Panc1 (cell line): ENCODE measurements around the gene SLC7A7. TPM values are rescaled to one million over a fixed set of nuclear protein-coding genes. Genes with fewer than 3 reads are reported as not detected.
"Not testable (repeated sequence)": the region's sequence is repeated elsewhere in the genome, so short reads cannot be mapped to it uniquely, and the experiment has no call there.

Source experiments
- ATAC-seq: fragments of 200-7000 bp; cut with Tn5 transposase; 2 replicates; pipeline ENCODE4 v1.9.1; 2020; ENCODE audit warnings: mild to moderate bottlenecking, moderate library complexity
- BruUV-seq: library from RNA; stranded (reverse); fragments of 400-500 nt; replicated peaks from 2 replicates; lab custom pipeline; 2021; lab: Mats Ljungman, UMichigan
- CTCF ChIA-PET: fragments of 300-600 bp; sonication (Branson Sonifier 250); formaldehyde crosslinking; loops from one replicate; lab custom pipeline; 2022; ENCODE audit warnings: antibody characterized with exemption; lab: Charles Lee
- POLR2A ChIA-PET: fragments of 300-600 bp; sonication (Branson Sonifier 250); formaldehyde crosslinking; loops from one replicate; lab custom pipeline; 2022; ENCODE audit warnings: antibody characterized with exemption; lab: Charles Lee
- DNase-seq: peaks from one replicate; pipeline ENCODE4 v3.0.0-alpha.2; 2010; ENCODE audit warnings: low read depth, low spot score
- H3K27ac ChIP-seq: 2 replicates; pipeline ENCODE4 v1.5.1; 2011; ENCODE audit warnings: mild to moderate bottlenecking, low read length, inconsistent platforms
- H3K27me3 ChIP-seq: fragments of 200-500 bp; sonication (Bioruptor generic); 2 replicates; pipeline ENCODE4 v1.6.0; 2014; ENCODE audit warnings: low read length, inconsistent platforms; ENCODE audit not compliant: control insufficient read depth, insufficient read depth
- H3K36me3 ChIP-seq: fragments of 200-500 bp; sonication (Bioruptor generic); 2 replicates; pipeline ENCODE4 v1.5.1; 2014; ENCODE audit warnings: inconsistent platforms, mild to moderate bottlenecking, low read length, moderate library complexity; ENCODE audit not compliant: control insufficient read depth, insufficient read depth
- H3K4me1 ChIP-seq: 2 replicates; pipeline ENCODE4 v1.5.1; 2011; ENCODE audit warnings: inconsistent platforms, mild to moderate bottlenecking, low read length, moderate library complexity; ENCODE audit not compliant: control insufficient read depth, insufficient read depth
- H3K4me3 ChIP-seq, 2 experiments: 2 replicates each; pipeline ENCODE4 v1.5.1; 2011 to 2012; ENCODE audit warnings: low read depth in 2 of 2, low read length in 2 of 2, mild to moderate bottlenecking in 2 of 2, inconsistent platforms in 1 of 2, moderate library complexity in 1 of 2
- H3K9me3 ChIP-seq: fragments of 200-500 bp; sonication (Bioruptor generic); 2 replicates; pipeline ENCODE4 v1.5.1; 2014; ENCODE audit warnings: low read depth, mild to moderate bottlenecking, inconsistent platforms, low read length, moderate library complexity; ENCODE audit not compliant: control insufficient read depth, insufficient read depth
- CTCF ChIP-seq: fragments of 450-650 bp; IDR thresholded peaks from 2 replicates; pipeline ENCODE4 v1.5.1; 2017; ENCODE audit warnings: mild to moderate bottlenecking
- POLR2AphosphoS5 ChIP-seq: IDR thresholded peaks from 2 replicates; pipeline ENCODE4 v1.6.1; 2012; ENCODE audit warnings: mild to moderate bottlenecking, low read depth, low read length, moderate library complexity
- SIN3A ChIP-seq: IDR thresholded peaks from 2 replicates; pipeline ENCODE4 v1.6.1; 2012; ENCODE audit warnings: low read depth, mild to moderate bottlenecking, low read length, moderate library complexity, borderline replicate concordance; ENCODE audit not compliant: insufficient read depth
- TCF7L2 ChIP-seq: IDR thresholded peaks from 2 replicates; pipeline ENCODE4 v1.6.1; 2011; ENCODE audit warnings: mild to moderate bottlenecking, low read depth, low read length, inconsistent platforms
- in situ Hi-C: cut with HindIII; loops from 2 replicates; pipeline ENCODE4 v1.10.0; 2016; ENCODE audit warnings: low sequenced_read_pairs, low pct_unique_long_range_greater_than_20kb
- intact Hi-C: fragments of 100-400 bp; cut with micrococcal nuclease; formaldehyde crosslinking; loops from one replicate; pipeline ENCODE4 v1.10.0; 2022; ENCODE audit not compliant: unreplicated experiment
- total RNA-seq: library from RNA; stranded (reverse); gene quantifications from one replicate; pipeline ENCODE4 v1.2.1, GENCODE V29; 2021; ENCODE audit not compliant: unreplicated experiment
- TF ChIP-seq, protein P1 (sequence below), 2 experiments: IDR thresholded peaks; 2 replicates each; pipeline ENCODE4 v1.6.1; 2011 to 2012; ENCODE audit warnings: low read depth in 2 of 2, control low read depth in 1 of 2, low read length in 1 of 2, mild to moderate bottlenecking in 1 of 2, moderate library complexity in 1 of 2; ENCODE audit not compliant: insufficient read depth in 1 of 2

The SLC7A7 gene
- total RNA-seq, 1 experiment from 2014 or later, result 0.85 TPM

GRCh38 chr14:22861651-22862050, 46.4 kb upstream of the SLC7A7 start:
- Histone ChIP-seq H3K27me3 (no peaks in the 10 kb centered on the region), H3K36me3 (no peaks in the 10 kb centered on the region), H3K9me3 (no peaks in the 10 kb centered on the region), H3K27ac (no peak overlapping the region), H3K4me3 (no peak overlapping the region), H3K4me1 (no peaks in the 10 kb centered on the region)
- no TSS peak for BruUV-seq
- CTCF ChIA-PET, result no interaction called here
- TF ChIP-seq POLR2AphosphoS5 (no peak), TCF7L2 (no peak), CTCF (no peak), SIN3A (no peak)
- TF ChIP-seq, protein P1, sequence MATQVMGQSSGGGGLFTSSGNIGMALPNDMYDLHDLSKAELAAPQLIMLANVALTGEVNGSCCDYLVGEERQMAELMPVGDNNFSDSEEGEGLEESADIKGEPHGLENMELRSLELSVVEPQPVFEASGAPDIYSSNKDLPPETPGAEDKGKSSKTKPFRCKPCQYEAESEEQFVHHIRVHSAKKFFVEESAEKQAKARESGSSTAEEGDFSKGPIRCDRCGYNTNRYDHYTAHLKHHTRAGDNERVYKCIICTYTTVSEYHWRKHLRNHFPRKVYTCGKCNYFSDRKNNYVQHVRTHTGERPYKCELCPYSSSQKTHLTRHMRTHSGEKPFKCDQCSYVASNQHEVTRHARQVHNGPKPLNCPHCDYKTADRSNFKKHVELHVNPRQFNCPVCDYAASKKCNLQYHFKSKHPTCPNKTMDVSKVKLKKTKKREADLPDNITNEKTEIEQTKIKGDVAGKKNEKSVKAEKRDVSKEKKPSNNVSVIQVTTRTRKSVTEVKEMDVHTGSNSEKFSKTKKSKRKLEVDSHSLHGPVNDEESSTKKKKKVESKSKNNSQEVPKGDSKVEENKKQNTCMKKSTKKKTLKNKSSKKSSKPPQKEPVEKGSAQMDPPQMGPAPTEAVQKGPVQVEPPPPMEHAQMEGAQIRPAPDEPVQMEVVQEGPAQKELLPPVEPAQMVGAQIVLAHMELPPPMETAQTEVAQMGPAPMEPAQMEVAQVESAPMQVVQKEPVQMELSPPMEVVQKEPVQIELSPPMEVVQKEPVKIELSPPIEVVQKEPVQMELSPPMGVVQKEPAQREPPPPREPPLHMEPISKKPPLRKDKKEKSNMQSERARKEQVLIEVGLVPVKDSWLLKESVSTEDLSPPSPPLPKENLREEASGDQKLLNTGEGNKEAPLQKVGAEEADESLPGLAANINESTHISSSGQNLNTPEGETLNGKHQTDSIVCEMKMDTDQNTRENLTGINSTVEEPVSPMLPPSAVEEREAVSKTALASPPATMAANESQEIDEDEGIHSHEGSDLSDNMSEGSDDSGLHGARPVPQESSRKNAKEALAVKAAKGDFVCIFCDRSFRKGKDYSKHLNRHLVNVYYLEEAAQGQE (IDR thresholded peaks at IDR 0.05; ENCODE audit: insufficient read depth in 1 of 2, low read depth in 2 of 2, low read length in 1 of 2), result no peak
- POLR2A ChIA-PET, result no interaction called here
- no peak for DNase-seq
- no peak for ATAC-seq
- in situ Hi-C loops (no loop called here), intact Hi-C loops (no loop called here)

- H3K27me3 ChIP-seq, BruUV-seq, H3K36me3 ChIP-seq, H3K4me3 ChIP-seq, H3K9me3 ChIP-seq, H3K27ac ChIP-seq, in situ Hi-C loops, H3K4me1 ChIP-seq, intact Hi-C loops, ATAC-seq, DNase-seq: not testable (repeated sequence)
- POLR2A ChIA-PET, result interaction anchor here (0.6 kb wide), 1 partner anchor 25 kb away, joined by 5 read pairs; no protein-coding TSS in a partner anchor
- CTCF ChIA-PET, result interaction anchor here (0.6 to 1.1 kb wide), 2 partner anchors 59 to 81 kb away, joined by 3 to 6 read pairs; no protein-coding TSS in a partner anchor
Measured at GRCh38 chr14:22860377-22860776, 45.1 kb upstream of the SLC7A7 start.

GRCh38 chr14:22856428-22856827, 41.2 kb upstream of the SLC7A7 start:
- no TSS peak for BruUV-seq
- Histone ChIP-seq H3K36me3 (no peaks in the 10 kb centered on the region), H3K9me3 (no peaks in the 10 kb centered on the region), H3K27me3 (no peaks in the 10 kb centered on the region), H3K27ac (no peak overlapping the region), H3K4me1 (no peaks in the 10 kb centered on the region), H3K4me3 (no peak overlapping the region)
- ATAC-seq (no peak), DNase-seq (no peak)
- intact Hi-C loops (loop anchor here (10.0 kb wide), 1 partner anchor 202 kb away; no protein-coding TSS in a partner anchor), in situ Hi-C loops (no loop called here)
- TF ChIP-seq TCF7L2 (no peak), CTCF (no peak), SIN3A (no peak), POLR2AphosphoS5 (no peak)
- TF ChIP-seq, protein P1 (IDR thresholded peaks at IDR 0.05; ENCODE audit: insufficient read depth in 1 of 2, low read depth in 2 of 2, low read length in 1 of 2), result no peak
- POLR2A ChIA-PET, result no interaction called here
- CTCF ChIA-PET, result interaction anchor here (1.0 kb wide), 1 partner anchor 40 kb away, joined by 3 read pairs; no protein-coding TSS in a partner anchor
